HUES48 (cell line): ENCODE data around the gene P3H2.
"Not testable (repeated sequence)": the region's sequence is repeated elsewhere in the genome, so short reads cannot be mapped to it uniquely, and the experiment has no call there.

Source experiments
- H3K27ac ChIP-seq: one replicate; pipeline ENCODE4 v1.7.0; 2013; ENCODE audit warnings: low read depth, low read length, inconsistent platforms
- H3K27me3 ChIP-seq: 2 replicates; pipeline ENCODE4 v1.6.1; 2013; ENCODE audit warnings: mild to moderate bottlenecking, low read length; ENCODE audit not compliant: control insufficient read depth, insufficient read depth
- H3K36me3 ChIP-seq: 2 replicates; pipeline ENCODE4 v1.6.1; 2013; ENCODE audit warnings: low read length; ENCODE audit not compliant: control insufficient read depth, insufficient read depth
- H3K4me1 ChIP-seq: 2 replicates; pipeline ENCODE4 v1.6.1; 2013; ENCODE audit warnings: mild to moderate bottlenecking, low read length; ENCODE audit not compliant: control insufficient read depth, insufficient read depth
- H3K4me3 ChIP-seq: 2 replicates; pipeline ENCODE4 v1.5.1; 2013; ENCODE audit warnings: mild to moderate bottlenecking, low read depth, low read length
- H3K9ac ChIP-seq: 2 replicates; pipeline ENCODE4 v1.6.1; 2013; ENCODE audit warnings: mild to moderate bottlenecking, low read depth, low read length, moderate library complexity
- H3K9me3 ChIP-seq: 2 replicates; pipeline ENCODE4 v1.6.1; 2013; ENCODE audit warnings: low read length; ENCODE audit not compliant: control insufficient read depth, insufficient read depth

Gene P3H2

GRCh38 chr3:190120269-190121060, at the start of gene P3H2:
Gene P3H2, minus strand, starts transcription at chr3:190120897. Its CDS starts 166 bp downstream, at chr3:190120731.
- peaks cover 16% of the 10 kb centered on the region for H3K27me3 ChIP-seq
- H3K9ac ChIP-seq: peak within 1 kb of the TSS; percentile 73
- no peaks in the 10 kb centered on the region for H3K9me3 ChIP-seq
- H3K4me3 ChIP-seq: peak within 1 kb of the TSS; percentile 84
- no peaks in the 10 kb centered on the region for H3K36me3 ChIP-seq
- peaks cover 32% of the 10 kb centered on the region for H3K4me1 ChIP-seq
- H3K27ac ChIP-seq: peak within 1 kb of the TSS; percentile 67

GRCh38 chr3:190169877-190170276, 49.2 kb upstream of the P3H2 start:
- no peak overlapping the region for H3K9ac ChIP-seq
- no peaks in the 10 kb centered on the region for H3K36me3 ChIP-seq
- H3K4me1 ChIP-seq: peaks cover 15% of the 10 kb centered on the region
- H3K27me3 ChIP-seq: no peaks in the 10 kb centered on the region
- no peak overlapping the region for H3K4me3 ChIP-seq
- no peak overlapping the region for H3K27ac ChIP-seq
- no peaks in the 10 kb centered on the region for H3K9me3 ChIP-seq

- H3K36me3 ChIP-seq: no peaks in the 10 kb centered on the region
- no peaks in the 10 kb centered on the region for H3K27me3 ChIP-seq
- no peak overlapping the region for H3K9ac ChIP-seq
- no peak overlapping the region for H3K27ac ChIP-seq
- H3K4me1 ChIP-seq: peaks cover 15% of the 10 kb centered on the region
- no peak overlapping the region for H3K4me3 ChIP-seq
- H3K9me3 ChIP-seq: no peaks in the 10 kb centered on the region
These were observed 48.5 kb upstream of the P3H2 start for GRCh38 chr3:190169243-190169642.

- Histone ChIP-seq H3K4me3 (no peak overlapping the region), H3K27ac (peak overlapping the region; percentile 11), H3K9ac (no peak overlapping the region), H3K36me3 (no peaks in the 10 kb centered on the region), H3K4me1 (peaks cover 15% of the 10 kb centered on the region), H3K27me3 (no peaks in the 10 kb centered on the region), H3K9me3 (no peaks in the 10 kb centered on the region)
These were observed 47.4 kb upstream of the P3H2 start for GRCh38 chr3:190167936-190168680.

- Histone ChIP-seq H3K36me3 (no peaks in the 10 kb centered on the region), H3K9ac (no peak overlapping the region), H3K27me3 (no peaks in the 10 kb centered on the region), H3K4me1 (peaks cover 18% of the 10 kb centered on the region), H3K9me3 (no peaks in the 10 kb centered on the region), H3K4me3 (no peak overlapping the region), H3K27ac (no peak overlapping the region)
These were observed 46.3 kb upstream of the P3H2 start for GRCh38 chr3:190166948-190167347.

GRCh38 chr3:190165253-190165652, 44.6 kb upstream of the P3H2 start:
- peaks cover 23% of the 10 kb centered on the region for H3K4me1 ChIP-seq
- H3K9me3 ChIP-seq: no peaks in the 10 kb centered on the region
- no peak overlapping the region for H3K27ac ChIP-seq
- H3K36me3 ChIP-seq: no peaks in the 10 kb centered on the region
- no peak overlapping the region for H3K4me3 ChIP-seq
- no peaks in the 10 kb centered on the region for H3K27me3 ChIP-seq
- H3K9ac ChIP-seq: no peak overlapping the region

GRCh38 chr3:190162013-190162412, 41.3 kb upstream of the P3H2 start:
- not testable (repeated sequence) for H3K36me3 ChIP-seq, H3K4me1 ChIP-seq, H3K4me3 ChIP-seq, H3K9ac ChIP-seq, H3K9me3 ChIP-seq, H3K27me3 ChIP-seq
- peak overlapping the region; percentile 84 for H3K27ac ChIP-seq

- no peak overlapping the region for H3K27ac ChIP-seq
- H3K9me3 ChIP-seq: no peaks in the 10 kb centered on the region
- no peaks in the 10 kb centered on the region for H3K27me3 ChIP-seq
- H3K4me3 ChIP-seq: no peak overlapping the region
- H3K36me3 ChIP-seq: no peaks in the 10 kb centered on the region
- no peak overlapping the region for H3K9ac ChIP-seq
- H3K4me1 ChIP-seq: peaks cover 7% of the 10 kb centered on the region; the same call in 1 of the 2 replicates
These were observed 39.3 kb upstream of the P3H2 start for GRCh38 chr3:190159902-190160435.

- H3K9ac ChIP-seq: no peak overlapping the region
- no peaks in the 10 kb centered on the region for H3K27me3 ChIP-seq
- no peak overlapping the region for H3K27ac ChIP-seq
- H3K36me3 ChIP-seq: no peaks in the 10 kb centered on the region
- no peak overlapping the region for H3K4me3 ChIP-seq
- no peaks in the 10 kb centered on the region for H3K9me3 ChIP-seq
- peaks cover 7% of the 10 kb centered on the region; the same call in 1 of the 2 replicates for H3K4me1 ChIP-seq
These were observed 37.6 kb upstream of the P3H2 start for GRCh38 chr3:190158261-190158660.

- Histone ChIP-seq H3K36me3 (no peaks in the 10 kb centered on the region), H3K27me3 (no peaks in the 10 kb centered on the region), H3K4me1 (no peaks in the 10 kb centered on the region), H3K27ac (no peak overlapping the region), H3K9ac (no peak overlapping the region), H3K4me3 (no peak overlapping the region), H3K9me3 (no peaks in the 10 kb centered on the region)
These were observed 35.1 kb upstream of the P3H2 start for GRCh38 chr3:190155752-190156151.

GRCh38 chr3:190150681-190151080, 30.0 kb upstream of the P3H2 start:
- Histone ChIP-seq H3K27me3 (no peaks in the 10 kb centered on the region), H3K4me1 (no peaks in the 10 kb centered on the region), H3K9ac (no peak overlapping the region), H3K36me3 (no peaks in the 10 kb centered on the region), H3K4me3 (no peak overlapping the region), H3K27ac (peak overlapping the region; percentile 87), H3K9me3 (no peaks in the 10 kb centered on the region)
